ENCODE results near the gene MMAA. TPM values are rescaled to one million over a fixed set of nuclear protein-coding genes. Genes with fewer than 3 reads are reported as not detected.

The MMAA gene
- total and polyA plus RNA-seq, 9 of the 15 experiments (the other 6 are each of a cell fraction or from before 2014, with no cell fraction given), result 0.86 to 2.3 (median 1.4) TPM

GRCh38 chr4:145625677-145626622, 6.8 kb downstream of the MMAA start:
- ATAC-seq, result no peak
- no peak for FAIRE-seq
- ChIA-PET CTCF (ENCODE audit: low intra/inter-chr PET ratio) (no interaction called here), POLR2A (interaction anchor here (0.9 kb wide), 1 partner anchor 10 kb away, joined by 3 read pairs; no protein-coding TSS in a partner anchor)
- H3K36me3 ChIP-seq (ENCODE audit: control insufficient read depth, insufficient read depth, low read length), result no peaks in the 10 kb centered on the region
- no peak overlapping the region for H3K4me2 ChIP-seq (ENCODE audit: insufficient read depth, low read length)
- H4K20me1 ChIP-seq (replicated peaks; ENCODE audit: control insufficient read depth, insufficient read depth, low read length), result no peaks in the 10 kb centered on the region
- no peak overlapping the region for H3K27ac ChIP-seq (ENCODE audit: extremely low read depth, low read depth, low read length)
- H3K27me3 ChIP-seq (ENCODE audit: control insufficient read depth in 2 of 2, insufficient read depth in 2 of 2, low read length in 2 of 2), result no peaks in the 10 kb centered on the region
- H3K4me1 ChIP-seq (replicated peaks in 1 of 2; ENCODE audit: control insufficient read depth in 2 of 2, insufficient read depth in 2 of 2, low read length in 2 of 2), result no peaks in the 10 kb centered on the region
- no peaks in the 10 kb centered on the region for H3K79me2 ChIP-seq (ENCODE audit: control insufficient read depth, insufficient read depth, low read length)
- H2AFZ ChIP-seq (ENCODE audit: low read depth, low read length), result no peak overlapping the region
- H3K4me3 ChIP-seq, result no peak overlapping the region
- no TSS peak for BruUV-seq (replicated peaks)
- in situ Hi-C loops (cut with MboI), result no loop called here
- DNase-seq (ENCODE audit: extremely low read depth in 1 of 4, low spot score in 3 of 4), result no peak
- WGBS (ENCODE audit: insufficient coverage, low coverage, missing lambda C conversion rate), result 11% methylated on average over 10 of the region's 10 CpGs
- H3K9ac ChIP-seq (ENCODE audit: insufficient read depth in 1 of 2, low read depth in 2 of 2, low read length in 2 of 2), result no peak overlapping the region
- TF ChIP-seq ZC3H8 (IDR thresholded peaks at IDR 0.05), result no peak
- no peak for TF ChIP-seq ZNF57 (CRISPR knock-in tag; IDR thresholded peaks at IDR 0.05)
- no peak for TF ChIP-seq SMAD2 (IDR thresholded peaks at IDR 0.05; ENCODE audit: low read depth, low read length)
- no peak for TF ChIP-seq KLF10 (CRISPR knock-in tag; IDR thresholded peaks at IDR 0.05)
- TF ChIP-seq ZBTB43 (CRISPR knock-in tag; IDR thresholded peaks at IDR 0.05), result no peak
- no peak for TF ChIP-seq YY1 (IDR thresholded peaks at IDR 0.05; ENCODE audit: borderline replicate concordance in 1 of 3, control insufficient read depth in 1 of 3, extremely low read depth in 1 of 3, insufficient read depth in 3 of 3, insufficient read length in 1 of 3, insufficient replicate concordance in 2 of 3, low read depth in 1 of 3, low read length in 2 of 3)
- TF ChIP-seq RBFOX2 (IDR thresholded peaks at IDR 0.05; ENCODE audit: low read depth, low read length), result no peak
- no peak for TF ChIP-seq MTA1 (IDR thresholded peaks at IDR 0.05; ENCODE audit: borderline replicate concordance)
- no peak for TF ChIP-seq PTTG1 (tag; IDR thresholded peaks at IDR 0.05; ENCODE audit: low read depth)
- H3K9me3 ChIP-seq (replicated peaks; ENCODE audit: control insufficient read depth, insufficient read depth, low read depth, low read length), result no peaks in the 10 kb centered on the region; the same call in 1 of the 2 replicates
- no peaks in the 10 kb centered on the region for H3K9me1 ChIP-seq (ENCODE audit: control insufficient read depth, insufficient read depth, low read length)
- intact Hi-C loops (cut with micrococcal nuclease), result no loop called here
